ENCODE data around the gene PRKG1. TPM values are rescaled to one million over a fixed set of nuclear protein-coding genes. Genes with fewer than 3 reads are reported as not detected.

PRKG1 gene
- total RNA-seq, 1 donor from 2014 or later, result 0.17 TPM

GRCh38 chr10:51653025-51653424, 578.7 kb downstream of the PRKG1 start:
- DNase-seq (ENCODE audit: low read depth), result no peak
- no peak for TF ChIP-seq CTCF (conservative IDR thresholded peaks at IDR 0.05; ENCODE audit: low read depth, low read length)
- H3K4me3 ChIP-seq (ENCODE audit: low read depth, low read length), result no peak overlapping the region

GRCh38 chr10:51654918-51655317, 580.6 kb downstream of the PRKG1 start:
- DNase-seq (ENCODE audit: low read depth), result no peak
- no peak overlapping the region for H3K4me3 ChIP-seq (ENCODE audit: low read depth, low read length)
- no peak for TF ChIP-seq CTCF (conservative IDR thresholded peaks at IDR 0.05; ENCODE audit: low read depth, low read length)

- no peak for DNase-seq (ENCODE audit: low read depth)
- no peak overlapping the region for H3K4me3 ChIP-seq (ENCODE audit: low read depth, low read length)
- TF ChIP-seq CTCF (conservative IDR thresholded peaks at IDR 0.05; ENCODE audit: low read depth, low read length), result no peak
Measured at GRCh38 chr10:51656503-51656902, 582.2 kb downstream of the PRKG1 start.

GRCh38 chr10:51658000-51658399, 583.7 kb downstream of the PRKG1 start:
- no peak for DNase-seq (ENCODE audit: low read depth)
- no peak overlapping the region for H3K4me3 ChIP-seq (ENCODE audit: low read depth, low read length)
- TF ChIP-seq CTCF (conservative IDR thresholded peaks at IDR 0.05; ENCODE audit: low read depth, low read length), result no peak

GRCh38 chr10:51659344-51659743, 585.1 kb downstream of the PRKG1 start:
- no peak for TF ChIP-seq CTCF (conservative IDR thresholded peaks at IDR 0.05; ENCODE audit: low read depth, low read length)
- DNase-seq (ENCODE audit: low read depth), result no peak
- H3K4me3 ChIP-seq (ENCODE audit: low read depth, low read length), result no peak overlapping the region

GRCh38 chr10:51663086-51663485, 588.8 kb downstream of the PRKG1 start:
- no peak for TF ChIP-seq CTCF (conservative IDR thresholded peaks at IDR 0.05; ENCODE audit: low read depth, low read length)
- no peak overlapping the region for H3K4me3 ChIP-seq (ENCODE audit: low read depth, low read length)
- no peak for DNase-seq (ENCODE audit: low read depth)

GRCh38 chr10:51666456-51666855, 592.2 kb downstream of the PRKG1 start:
- DNase-seq (ENCODE audit: low read depth), result no peak
- no peak overlapping the region for H3K4me3 ChIP-seq (ENCODE audit: low read depth, low read length)
- no peak for TF ChIP-seq CTCF (conservative IDR thresholded peaks at IDR 0.05; ENCODE audit: low read depth, low read length)

Data from epithelial cell of proximal tubule (primary cell).